T-helper 1 cell (primary cell): ENCODE results near the gene SLC26A1.

Source experiments
- DNase-seq, 5 donors: peaks; one replicate each; pipeline ENCODE4 v3.0.0-alpha.2; 2012 to 2020
- total RNA-seq, 4 donors: gene quantifications; one replicate each; lab custom pipeline; 2026; lab: John Stamatoyannopoulos, UW

Gene SLC26A1, protein sequence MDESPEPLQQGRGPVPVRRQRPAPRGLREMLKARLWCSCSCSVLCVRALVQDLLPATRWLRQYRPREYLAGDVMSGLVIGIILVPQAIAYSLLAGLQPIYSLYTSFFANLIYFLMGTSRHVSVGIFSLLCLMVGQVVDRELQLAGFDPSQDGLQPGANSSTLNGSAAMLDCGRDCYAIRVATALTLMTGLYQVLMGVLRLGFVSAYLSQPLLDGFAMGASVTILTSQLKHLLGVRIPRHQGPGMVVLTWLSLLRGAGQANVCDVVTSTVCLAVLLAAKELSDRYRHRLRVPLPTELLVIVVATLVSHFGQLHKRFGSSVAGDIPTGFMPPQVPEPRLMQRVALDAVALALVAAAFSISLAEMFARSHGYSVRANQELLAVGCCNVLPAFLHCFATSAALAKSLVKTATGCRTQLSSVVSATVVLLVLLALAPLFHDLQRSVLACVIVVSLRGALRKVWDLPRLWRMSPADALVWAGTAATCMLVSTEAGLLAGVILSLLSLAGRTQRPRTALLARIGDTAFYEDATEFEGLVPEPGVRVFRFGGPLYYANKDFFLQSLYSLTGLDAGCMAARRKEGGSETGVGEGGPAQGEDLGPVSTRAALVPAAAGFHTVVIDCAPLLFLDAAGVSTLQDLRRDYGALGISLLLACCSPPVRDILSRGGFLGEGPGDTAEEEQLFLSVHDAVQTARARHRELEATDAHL
- total RNA-seq: 0.12 to 0.80 (median 0.27) reads per million in 4 donors

GRCh38 chr4:993111-994029 lies at the start of gene SLC26A1:
Gene SLC26A1, minus strand, starts transcription at chr4:993404. Its CDS starts 1,701 bp downstream, at chr4:991703.
- no peak for DNase-seq

GRCh38 chr4:1042352-1043055 lies 49.3 kb upstream of the SLC26A1 start:
- DNase-seq: no peak

DNA sequence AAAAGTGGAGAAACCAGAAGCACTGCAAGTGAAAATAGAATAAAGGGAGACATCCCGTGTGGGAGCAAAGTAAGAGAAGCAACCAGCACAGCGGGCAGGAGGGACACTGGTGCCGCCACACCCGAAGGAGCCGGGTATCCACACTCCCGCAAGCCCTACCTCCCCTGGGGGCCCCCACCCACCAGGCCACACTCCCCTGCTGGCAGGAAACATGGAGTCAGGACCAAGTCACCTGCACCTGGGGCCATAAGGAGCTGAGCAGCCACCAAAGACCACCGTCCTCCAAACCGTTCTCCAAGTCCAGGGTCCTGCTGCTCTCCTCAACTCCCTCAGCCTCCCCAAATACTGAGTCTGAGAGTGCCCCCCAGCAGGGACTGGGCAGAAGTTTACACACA lies 48.7 kb upstream of the SLC26A1 start:
- no peak for DNase-seq

- DNase-seq: no peak
Measured at GRCh38 chr4:1041147-1041935, 48.1 kb upstream of the SLC26A1 start.

DNA sequence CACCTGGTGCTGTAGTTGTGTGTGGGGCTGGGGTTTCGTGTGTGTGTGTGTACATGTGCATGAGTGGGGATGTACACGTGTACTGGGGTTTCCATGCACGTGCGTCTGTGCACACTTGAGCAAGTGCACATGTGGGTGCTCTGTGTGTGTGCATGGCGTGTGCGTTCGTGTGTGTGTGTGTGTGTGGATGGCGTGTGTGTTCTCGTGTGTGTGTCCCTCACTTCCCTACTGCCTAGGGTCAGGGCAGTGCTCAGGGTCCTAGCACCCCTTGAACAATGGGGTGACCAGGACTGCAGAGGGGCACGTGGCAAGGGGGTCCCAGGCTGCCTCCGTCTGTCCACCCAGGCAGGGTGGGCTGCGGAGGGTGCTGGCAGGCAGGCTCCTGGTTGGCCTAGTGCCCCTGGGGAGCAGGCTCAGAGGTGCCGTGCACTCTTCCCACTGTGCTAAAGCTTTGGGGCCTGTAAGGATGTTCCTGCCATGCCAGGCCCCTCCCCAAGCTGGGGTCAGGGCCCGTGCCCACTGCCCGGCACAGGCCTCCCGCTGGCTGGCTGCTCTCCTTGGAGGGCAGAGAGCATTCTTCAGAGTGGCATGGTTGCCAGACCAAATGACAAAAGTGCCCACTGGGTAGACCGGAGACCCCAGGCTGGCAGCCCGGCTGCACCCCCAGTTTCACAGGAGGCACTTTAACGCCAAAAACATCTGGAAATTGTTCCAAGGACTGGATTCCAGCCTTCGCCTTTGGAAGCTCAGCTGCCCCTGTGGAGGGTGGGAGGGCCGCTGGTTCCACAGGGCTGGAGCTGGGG lies 47.3 kb upstream of the SLC26A1 start:
- no peak for DNase-seq

DNA sequence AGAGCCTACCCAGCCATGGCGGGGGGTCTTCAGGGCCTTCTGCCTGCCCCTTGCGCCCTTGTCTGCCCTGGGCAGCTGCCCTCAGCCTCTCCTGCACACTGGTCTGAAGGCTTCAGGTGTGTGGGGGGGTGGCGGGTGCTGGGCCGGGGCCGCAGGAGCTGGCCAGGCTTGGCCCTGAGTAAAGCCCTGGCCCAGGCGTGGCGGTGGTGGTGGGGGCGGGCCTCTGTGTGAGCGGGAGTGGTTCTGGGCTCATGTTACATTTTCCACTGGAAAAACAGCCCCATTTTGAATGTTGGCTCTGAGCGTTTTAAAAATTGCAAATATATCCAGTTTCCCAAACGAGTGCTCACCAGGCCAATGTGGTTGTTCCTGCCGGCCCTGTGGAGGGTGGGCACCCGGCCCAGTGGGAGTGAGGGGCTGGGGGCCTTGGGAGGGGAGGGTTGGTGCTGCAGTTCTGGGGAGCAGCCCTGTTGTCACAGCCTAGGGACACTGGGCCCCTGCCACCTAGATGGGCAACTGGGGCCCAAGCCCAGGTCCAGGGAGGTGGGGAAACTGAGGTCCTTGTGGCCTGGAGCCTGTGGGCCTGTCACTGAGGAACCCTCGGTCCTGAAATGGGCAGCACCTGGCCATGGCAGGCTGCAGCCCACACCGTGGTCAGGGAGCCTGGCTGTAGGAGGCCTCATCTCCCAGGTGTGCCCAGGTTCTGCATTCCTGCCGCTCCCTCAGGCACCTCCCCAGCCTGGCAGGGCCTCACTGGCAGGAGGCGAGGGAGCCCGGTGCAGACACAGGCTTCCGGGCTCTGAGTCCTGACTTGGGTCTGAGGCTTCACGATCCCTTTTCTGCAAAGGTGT lies 46.5 kb upstream of the SLC26A1 start:
- no peak for DNase-seq

DNA sequence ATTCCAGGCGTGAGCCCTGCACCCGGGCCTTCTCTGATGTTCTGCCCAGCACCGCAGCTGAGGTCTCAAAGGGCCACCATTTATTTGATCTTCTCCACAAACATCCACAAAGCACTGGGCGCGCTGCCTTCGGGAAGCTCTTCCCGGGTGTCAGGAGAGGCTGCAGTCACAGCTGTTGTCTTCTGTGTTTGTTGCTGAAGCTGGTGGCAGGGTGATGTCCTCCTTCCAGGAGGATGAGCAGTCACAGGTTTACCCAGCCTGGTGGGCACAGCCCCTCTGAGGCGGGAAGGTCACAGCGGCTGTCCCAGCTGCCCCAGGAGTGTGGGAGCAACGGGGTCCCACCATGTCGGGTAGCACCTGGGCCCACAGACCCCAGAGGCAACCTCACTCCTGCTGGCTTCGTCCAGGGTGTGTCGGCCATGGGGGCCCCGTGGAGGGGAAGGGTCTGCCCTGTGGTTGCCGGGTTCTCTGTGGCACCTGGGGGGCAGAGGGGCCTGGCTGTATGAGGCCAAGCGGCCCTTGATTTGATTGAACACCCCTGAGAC lies 45.8 kb upstream of the SLC26A1 start:
- no peak for DNase-seq

GRCh38 chr4:1036976-1037810 lies 44.0 kb upstream of the SLC26A1 start:
- DNase-seq: no peak

GRCh38 chr4:1036095-1036494 lies 42.9 kb upstream of the SLC26A1 start:
- DNase-seq: no peak

DNA sequence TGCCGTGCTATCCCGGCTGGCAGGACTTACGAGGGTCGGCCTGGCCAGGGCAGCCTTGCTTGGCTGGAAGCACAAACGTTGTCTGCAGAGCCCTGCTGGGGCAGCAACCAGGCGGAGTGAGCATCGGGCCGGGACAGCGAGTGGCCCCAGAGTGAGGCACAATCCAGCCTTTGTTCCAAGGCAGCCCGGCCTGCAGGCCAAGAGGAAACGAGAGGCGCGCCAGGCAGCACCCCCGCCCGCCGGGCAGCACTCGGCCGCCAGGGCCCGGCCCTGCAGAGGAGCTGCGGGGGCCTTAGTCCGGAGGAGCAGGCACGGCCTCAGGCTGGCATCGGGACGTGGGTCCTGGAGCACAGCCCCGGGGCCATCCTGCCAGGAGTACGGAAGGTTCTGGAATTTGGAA lies 42.3 kb upstream of the SLC26A1 start:
- no peak for DNase-seq

DNA sequence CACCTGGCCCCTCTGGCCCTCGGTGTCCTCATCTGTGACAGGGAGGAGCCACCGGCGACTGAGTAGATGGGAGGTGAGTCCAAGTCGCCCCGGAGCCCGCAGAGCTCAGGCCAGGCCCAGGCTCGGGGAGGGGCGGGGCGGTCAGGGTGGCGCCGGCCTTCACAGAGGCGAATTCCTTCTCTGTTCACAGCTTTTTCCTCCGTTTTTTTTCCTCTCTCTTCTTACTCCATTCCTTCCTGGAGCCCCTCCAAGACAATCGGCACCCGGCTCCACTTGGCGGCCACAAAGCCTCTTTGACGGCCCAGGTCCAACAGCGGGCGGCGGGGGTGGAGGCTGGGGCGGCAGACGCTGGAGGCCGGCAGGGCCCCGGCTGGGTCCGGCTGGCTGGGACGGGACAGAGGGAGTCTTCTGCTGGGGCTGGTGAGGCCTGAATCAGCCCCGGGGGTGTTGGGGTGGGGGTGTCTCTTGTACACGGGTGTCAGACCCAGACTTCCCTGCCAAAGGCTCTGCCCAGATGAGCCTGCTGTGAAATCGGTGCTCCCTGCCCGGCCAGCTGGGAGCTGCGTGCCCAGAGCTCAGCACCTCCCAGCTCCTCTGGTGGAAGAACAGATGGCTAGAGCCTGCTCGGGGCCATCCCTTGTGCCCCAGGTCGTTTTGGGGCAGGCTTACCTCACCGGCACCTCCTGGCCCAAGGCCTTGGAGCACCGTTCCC lies 40.8 kb upstream of the SLC26A1 start:
- DNase-seq: no peak

DNA sequence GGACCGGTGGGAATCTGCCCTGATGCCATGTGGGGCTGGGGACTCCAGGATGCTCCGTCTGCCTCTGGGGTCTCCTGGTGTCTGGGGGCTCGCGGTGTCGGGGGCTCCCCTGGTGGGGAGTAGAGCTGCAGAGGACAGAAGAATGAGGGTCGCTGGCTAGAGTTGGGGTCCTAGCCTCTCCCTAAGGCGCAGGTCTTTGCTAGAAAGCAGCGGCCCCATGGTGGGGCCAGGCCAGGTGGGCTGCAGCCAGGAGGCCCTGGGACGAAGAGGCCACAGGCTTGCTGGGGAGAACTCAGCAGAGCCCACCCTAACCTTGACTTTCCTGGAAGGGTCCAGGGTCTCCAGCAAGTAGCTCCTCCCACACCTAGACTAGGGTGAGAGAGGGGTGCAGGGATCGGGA lies 39.7 kb upstream of the SLC26A1 start:
- DNase-seq: no peak

GRCh38 chr4:1031956-1032795 lies 39.0 kb upstream of the SLC26A1 start:
- DNase-seq: no peak

GRCh38 chr4:1031346-1031745 lies 38.1 kb upstream of the SLC26A1 start:
- DNase-seq: no peak

DNA sequence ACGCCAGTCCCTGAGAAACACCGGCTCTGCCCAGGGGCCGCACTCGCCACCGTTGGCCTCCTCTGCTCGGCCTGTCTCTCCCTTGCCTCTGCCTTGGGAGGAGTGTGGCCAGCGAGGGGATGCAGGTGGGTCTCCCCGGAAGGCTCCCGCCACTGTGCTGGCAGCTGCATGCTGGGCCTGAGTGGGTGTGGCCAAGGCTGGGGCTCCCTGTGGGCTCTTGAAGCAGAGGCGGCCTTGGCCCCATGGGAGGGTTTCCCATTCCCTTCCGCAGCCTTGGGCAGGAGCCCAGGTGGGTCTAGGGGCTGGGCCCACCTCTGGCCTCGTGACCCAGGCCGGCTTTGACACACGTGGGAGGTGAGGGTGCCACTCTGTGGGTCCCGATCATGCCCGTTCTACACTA lies 37.4 kb upstream of the SLC26A1 start:
- DNase-seq: no peak

- DNase-seq: no peak
Measured at GRCh38 chr4:1030031-1030430, 36.8 kb upstream of the SLC26A1 start.

GRCh38 chr4:1029529-1029928 lies 36.3 kb upstream of the SLC26A1 start:
- no peak for DNase-seq
